HG02852 (cell line): Measurements from ENCODE around the gene MATN4.

Source experiments
- ATAC-seq: cut with Tn5 transposase; IDR thresholded peaks from one replicate; pipeline ENCODE4 v1.9.1; 2021; ENCODE audit warnings: mild to moderate bottlenecking, moderate library complexity; ENCODE audit not compliant: unreplicated experiment

The MATN4 gene

GRCh38 chr20:45341579-45341938 is 33.5 kb upstream of the MATN4 start:
- no peak for ATAC-seq

GRCh38 chr20:45340951-45341350 is 32.9 kb upstream of the MATN4 start:
- no peak for ATAC-seq

DNA sequence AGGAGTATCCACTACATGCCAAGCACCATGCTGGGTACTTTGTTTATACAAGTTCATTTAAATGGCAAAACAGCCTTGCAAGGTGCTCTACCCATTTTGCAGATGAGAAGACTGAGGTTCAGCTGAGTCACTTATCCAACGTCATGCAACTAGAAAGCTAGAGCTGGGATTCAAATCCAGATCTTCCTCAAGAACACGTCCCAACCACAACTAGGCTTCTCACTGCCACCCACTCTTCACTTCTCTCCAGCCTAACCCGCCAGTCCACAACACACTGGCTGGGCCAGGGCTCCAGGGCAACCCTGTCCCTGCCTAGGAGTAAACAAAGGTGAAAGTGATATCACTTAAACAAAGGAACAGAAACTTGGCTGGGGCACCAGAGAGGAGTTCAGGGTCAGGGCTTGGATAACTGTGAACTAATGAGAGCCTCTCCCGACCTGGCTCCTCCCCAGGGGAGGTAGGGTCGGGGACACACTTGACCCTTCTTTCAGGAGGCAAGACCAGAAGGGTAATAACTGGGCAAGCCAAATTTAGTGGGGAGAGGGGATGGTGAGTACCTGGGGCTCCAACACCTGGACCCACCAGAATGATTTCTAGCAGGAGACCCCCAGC is 32.2 kb upstream of the MATN4 start:
- ATAC-seq = no peak

- ATAC-seq = no peak
Measured at GRCh38 chr20:45339799-45340198, 31.7 kb upstream of the MATN4 start.

GRCh38 chr20:45339084-45339483 is 31.0 kb upstream of the MATN4 start:
- ATAC-seq = no peak

GRCh38 chr20:45338121-45339030 is 30.3 kb upstream of the MATN4 start:
- no peak for ATAC-seq

DNA sequence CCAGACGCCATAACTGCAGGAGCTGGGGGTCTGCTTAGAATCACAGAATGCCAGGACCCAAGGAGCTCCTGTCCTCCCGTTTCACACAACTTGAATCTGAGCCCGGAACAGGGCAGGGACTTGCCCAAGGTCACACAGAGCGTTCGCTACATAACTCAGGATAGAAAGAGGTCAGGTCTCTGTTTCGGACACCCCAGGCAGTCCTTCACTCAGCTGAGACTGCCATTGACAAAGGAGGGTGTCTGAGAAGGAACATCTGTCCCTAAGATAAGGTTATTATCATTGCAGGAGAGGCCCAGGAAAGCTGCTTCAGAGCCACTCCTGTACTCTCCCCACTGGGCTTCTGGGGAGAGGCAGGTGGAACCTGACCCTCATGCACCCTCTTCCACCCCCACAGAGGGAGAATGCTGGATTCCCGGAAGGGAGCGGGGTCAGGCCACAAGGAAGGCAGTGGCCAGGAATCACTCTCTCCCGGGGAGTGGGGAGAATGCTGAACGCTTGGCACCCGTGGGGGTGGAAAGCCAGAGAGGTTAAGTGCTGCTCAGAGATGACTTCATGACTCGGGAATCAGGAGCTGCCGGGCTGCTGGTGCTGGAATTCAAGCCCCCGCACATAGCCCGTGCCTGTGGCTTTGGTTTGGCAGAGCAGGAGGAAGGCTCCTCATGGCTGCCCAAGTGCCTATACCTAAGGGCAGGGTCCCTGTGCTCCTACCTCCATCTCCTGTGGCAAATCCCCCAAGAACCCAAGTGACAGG is 29.4 kb upstream of the MATN4 start:
- no peak for ATAC-seq

DNA sequence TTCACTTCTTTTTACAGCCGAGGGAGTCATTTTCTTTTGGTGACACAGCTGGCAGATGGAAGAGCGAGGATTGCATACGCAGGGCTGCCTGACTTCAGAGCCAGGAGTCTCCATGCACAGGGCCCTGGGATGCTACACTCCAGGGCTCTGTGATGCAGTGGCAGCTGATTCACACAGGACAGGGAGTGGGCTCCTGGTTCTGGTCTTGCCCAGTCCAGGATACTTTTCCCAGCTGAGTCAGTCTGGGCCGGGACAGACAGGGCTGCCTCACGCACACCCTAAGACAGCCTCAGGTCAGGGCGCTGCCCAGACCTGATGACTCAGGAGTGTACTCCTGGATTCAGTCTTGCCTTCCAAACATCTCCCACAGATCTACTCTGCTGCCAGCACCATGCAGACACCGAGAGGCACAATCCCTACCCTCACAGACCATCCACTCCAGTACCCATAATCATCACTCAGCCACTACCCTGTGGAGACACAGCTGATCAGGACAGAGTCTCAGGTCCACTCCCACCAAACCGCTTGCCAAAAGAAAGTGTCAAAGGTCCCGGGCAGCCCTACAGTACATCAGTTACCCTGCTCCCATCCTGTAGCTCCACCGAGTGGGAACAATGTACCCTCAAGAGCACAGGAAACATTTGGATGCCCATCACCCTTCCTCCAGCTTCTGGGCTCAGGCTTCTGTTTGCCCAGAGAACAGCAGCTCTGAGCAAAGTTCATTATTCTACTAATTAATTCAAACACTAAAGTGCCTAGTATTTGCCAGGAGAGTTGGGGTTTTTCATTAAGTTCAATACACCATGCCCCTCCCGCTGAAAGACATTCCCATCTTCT is 28.6 kb upstream of the MATN4 start:
- ATAC-seq = no peak

DNA sequence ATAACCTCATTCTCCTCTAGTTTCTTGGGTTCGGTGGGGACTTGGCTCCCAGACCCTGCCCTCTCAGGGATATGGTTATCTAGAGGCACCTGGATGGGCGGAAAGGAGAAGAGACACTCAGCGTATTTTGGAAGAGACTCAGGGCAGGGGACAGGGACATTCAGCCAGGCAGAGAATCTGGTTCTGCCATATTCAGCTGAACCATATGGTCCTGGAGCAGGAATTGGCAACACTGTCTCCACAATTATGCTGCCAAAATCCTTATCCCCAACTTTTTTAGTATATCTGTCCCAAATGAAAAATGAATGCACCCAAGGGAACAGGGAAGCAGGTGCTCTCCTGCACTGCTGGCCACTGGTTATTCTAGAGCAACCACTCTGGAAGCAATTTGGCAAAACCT is 22.4 kb upstream of the MATN4 start:
- no peak for ATAC-seq

DNA sequence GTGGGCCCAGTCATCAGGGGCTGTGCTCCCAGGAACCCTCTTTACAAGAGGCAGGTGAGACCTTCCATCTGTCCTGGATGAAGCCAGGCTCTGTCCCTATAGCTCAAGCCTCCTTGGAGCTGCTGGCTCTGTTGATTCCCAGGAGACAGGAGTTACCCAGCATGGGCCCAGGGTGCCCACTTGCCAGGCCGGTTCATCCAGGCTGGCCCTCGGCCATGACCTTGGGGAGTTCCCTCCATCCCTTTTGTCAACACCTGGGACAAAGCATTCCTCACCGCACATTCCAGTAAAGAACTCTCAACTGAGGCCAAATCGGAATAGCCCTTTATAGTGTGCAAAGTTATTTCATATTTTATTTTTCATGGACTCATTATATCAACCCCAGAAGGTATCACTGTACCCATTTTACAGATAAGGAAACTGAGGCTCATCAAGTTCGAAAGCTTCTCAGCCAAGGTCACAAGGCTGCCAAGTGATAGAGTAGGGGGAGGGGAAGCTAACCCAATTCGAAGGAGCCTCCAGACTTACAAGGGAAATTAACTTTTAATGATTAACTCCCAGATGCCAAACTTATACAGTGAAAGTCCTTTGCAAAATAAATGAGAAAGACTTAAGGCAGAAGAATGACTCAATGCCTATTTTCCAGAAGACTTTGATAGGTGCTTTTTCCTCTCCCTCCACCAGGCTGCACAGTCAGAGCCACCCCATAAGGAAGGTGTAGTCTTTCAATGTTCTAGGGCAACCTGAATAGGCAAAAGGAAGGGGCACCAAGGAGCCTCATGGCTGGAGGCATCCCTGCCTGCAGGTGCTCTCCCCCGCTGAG is 21.6 kb upstream of the MATN4 start:
- ATAC-seq = no peak

GRCh38 chr20:45328451-45328850 is 20.4 kb upstream of the MATN4 start:
- ATAC-seq = no peak

- no peak for ATAC-seq
Measured at GRCh38 chr20:45325371-45325770, 17.3 kb upstream of the MATN4 start.

GRCh38 chr20:45323731-45324130 is 15.6 kb upstream of the MATN4 start:
- no peak for ATAC-seq

GRCh38 chr20:45322952-45323383 is 14.9 kb upstream of the MATN4 start:
- ATAC-seq = no peak

DNA sequence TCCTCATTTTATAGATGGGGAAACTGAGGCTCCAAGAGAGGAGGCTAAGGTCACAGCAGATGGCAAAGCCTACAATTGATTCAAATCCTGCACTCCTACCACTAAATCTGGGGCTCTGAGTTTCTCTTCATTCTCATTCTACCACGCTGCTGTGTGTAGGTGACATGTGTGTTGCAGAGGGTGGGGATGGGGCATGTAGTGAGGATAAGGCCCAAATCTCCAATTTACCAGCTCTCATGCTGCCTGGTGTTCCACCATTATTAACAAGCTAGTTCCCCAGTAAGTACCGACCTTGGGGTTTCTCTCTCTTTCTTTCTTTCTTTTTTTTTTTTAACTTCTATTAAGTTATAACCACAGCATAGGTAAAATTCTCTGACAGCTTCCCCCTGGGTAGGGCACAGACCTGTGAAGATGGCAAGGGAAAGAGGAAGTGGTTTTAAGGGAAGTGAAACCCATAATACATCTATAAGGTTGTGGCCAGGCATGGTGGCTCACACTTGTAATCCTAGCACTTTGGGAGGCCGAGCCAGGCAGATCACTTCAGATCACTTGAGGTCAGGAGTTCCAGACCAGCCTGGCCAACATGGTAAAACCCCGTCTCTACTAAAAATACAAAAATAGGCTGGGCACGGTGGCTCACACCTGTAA is 13.0 kb upstream of the MATN4 start:
- ATAC-seq = no peak

DNA sequence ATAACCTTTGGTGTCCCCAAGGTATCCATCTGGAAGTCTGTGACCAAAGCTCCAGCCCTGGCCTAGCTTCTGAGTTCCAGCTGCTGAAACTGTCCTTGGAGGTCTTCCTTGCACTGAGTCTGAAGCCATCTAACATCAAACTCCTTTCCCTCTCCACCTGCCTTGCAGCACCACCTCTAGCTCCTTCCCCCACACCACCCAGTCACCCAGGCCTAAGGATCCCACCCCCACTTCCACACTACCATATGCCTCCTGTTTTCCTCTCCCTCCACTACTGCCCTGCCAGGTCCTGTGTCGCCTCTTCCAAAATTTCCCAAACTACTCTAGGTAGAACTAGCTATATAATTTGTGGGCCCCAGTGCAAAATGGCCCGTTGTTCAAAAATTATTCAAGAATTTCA is 10.8 kb upstream of the MATN4 start:
- ATAC-seq = no peak

- ATAC-seq = no peak
Measured at GRCh38 chr20:45318386-45318939, 10.4 kb upstream of the MATN4 start.

DNA sequence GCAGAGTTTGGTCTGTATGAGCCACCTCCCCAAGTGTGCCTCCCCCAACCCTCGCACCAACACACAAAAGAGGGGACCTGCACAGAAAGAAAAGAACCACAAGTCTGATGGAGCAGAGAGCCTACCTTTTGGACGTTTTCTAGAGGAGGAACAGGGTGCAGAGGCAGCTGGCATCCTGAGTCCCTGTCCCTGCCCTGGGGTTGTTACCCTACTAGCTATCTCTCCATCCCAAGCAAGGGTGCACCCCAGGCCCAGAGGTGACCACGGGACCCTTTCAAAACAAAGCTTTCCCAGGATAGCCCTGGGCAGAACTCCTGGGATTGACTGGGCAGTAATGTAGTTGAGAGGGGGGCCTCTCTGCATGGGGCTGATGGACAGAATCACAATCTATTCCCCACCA is 9.7 kb upstream of the MATN4 start:
- ATAC-seq = no peak
